Measurements from ENCODE around the gene WSCD2.

The WSCD2 gene

GRCh38 chr12:108107293-108107692 lies 21.8 kb upstream of the WSCD2 start:
- no peak for DNase-seq (ENCODE audit: low spot score)

- no peak for DNase-seq (ENCODE audit: low spot score)
Observed at GRCh38 chr12:108109504-108109903, 19.6 kb upstream of the WSCD2 start.

GRCh38 chr12:108109954-108110353 lies 19.1 kb upstream of the WSCD2 start:
- DNase-seq (ENCODE audit: low spot score), result no peak

GRCh38 chr12:108110844-108111243 lies 18.2 kb upstream of the WSCD2 start:
- no peak for DNase-seq (ENCODE audit: low spot score)

GRCh38 chr12:108112832-108113556 lies 16.1 kb upstream of the WSCD2 start:
- no peak for DNase-seq (ENCODE audit: low spot score)

- DNase-seq (ENCODE audit: low spot score), result no peak
Observed at GRCh38 chr12:108115123-108116121, 13.7 kb upstream of the WSCD2 start.

- no peak for DNase-seq (ENCODE audit: low spot score)
Observed at GRCh38 chr12:108116254-108116653, 12.8 kb upstream of the WSCD2 start.

GRCh38 chr12:108116699-108117098 lies 12.4 kb upstream of the WSCD2 start:
- no peak for DNase-seq (ENCODE audit: low spot score)

- no peak for DNase-seq (ENCODE audit: low spot score)
Observed at GRCh38 chr12:108117163-108117849, 11.8 kb upstream of the WSCD2 start.

- no peak for DNase-seq (ENCODE audit: low spot score)
Observed at GRCh38 chr12:108117902-108118301, 11.2 kb upstream of the WSCD2 start.

GRCh38 chr12:108119126-108119973 lies 9.7 kb upstream of the WSCD2 start:
- DNase-seq (ENCODE audit: low spot score), result no peak

- no peak for DNase-seq (ENCODE audit: low spot score)
Observed at GRCh38 chr12:108119974-108120862, 8.9 kb upstream of the WSCD2 start.

- no peak for DNase-seq (ENCODE audit: low spot score)
Observed at GRCh38 chr12:108120863-108121165, 8.3 kb upstream of the WSCD2 start.

GRCh38 chr12:108121320-108121719 lies 7.8 kb upstream of the WSCD2 start:
- no peak for DNase-seq (ENCODE audit: low spot score)

GRCh38 chr12:108121728-108122471 lies 7.2 kb upstream of the WSCD2 start:
- no peak for DNase-seq (ENCODE audit: low spot score)

- no peak for DNase-seq (ENCODE audit: low spot score)
Observed at GRCh38 chr12:108122644-108123043, 6.4 kb upstream of the WSCD2 start.

GRCh38 chr12:108123402-108123801 lies 5.7 kb upstream of the WSCD2 start:
- no peak for DNase-seq (ENCODE audit: low spot score)

GRCh38 chr12:108125073-108125472 lies 4.0 kb upstream of the WSCD2 start:
- DNase-seq (ENCODE audit: low spot score), result no peak

- DNase-seq (ENCODE audit: low spot score), result no peak
Observed at GRCh38 chr12:108126212-108126611, 2.9 kb upstream of the WSCD2 start.
